CD4-positive, alpha-beta memory T cell (primary cell): ENCODE results near the gene METTL27. TPM values are rescaled to one million over a fixed set of nuclear protein-coding genes. Genes with fewer than 3 reads are reported as not detected.
"Not testable (repeated sequence)": the region's sequence is repeated elsewhere in the genome, so short reads cannot be mapped to it uniquely, and the experiment has no call there.

Source experiments
- CTCF ChIA-PET: fragments of 350-600 bp; sonication (Branson Sonifier 250); formaldehyde crosslinking; loops from one replicate; lab custom pipeline; 2021; ENCODE audit warnings: inconsistent platforms; ENCODE audit not compliant: partially characterized antibody; lab: Charles Lee
- POLR2A ChIA-PET: fragments of 350-600 bp; sonication (Branson Sonifier 250); formaldehyde crosslinking; loops from one replicate; lab custom pipeline; 2021; ENCODE audit not compliant: partially characterized antibody; lab: Charles Lee
- DNase-seq, 5 donors: peaks; one replicate each; pipeline versions ENCODE4 v3.0.0 to v3.0.0-alpha.2; 2020 to 2022; ENCODE audit warnings: mixed read lengths in 1 of 5
- H3K27ac ChIP-seq: one replicate; pipeline ENCODE4 v1.7.0; 2013; ENCODE audit warnings: low read depth, low read length
- H3K27me3 ChIP-seq: 2 replicates; pipeline ENCODE4 v1.7.0; 2013; ENCODE audit warnings: mild to moderate bottlenecking, low read length, moderate library complexity; ENCODE audit not compliant: insufficient read depth
- H3K36me3 ChIP-seq: 2 replicates; pipeline ENCODE4 v1.7.0; 2013; ENCODE audit warnings: mild to moderate bottlenecking, low read length, moderate library complexity; ENCODE audit not compliant: insufficient read depth
- H3K4me1 ChIP-seq: 2 replicates; pipeline ENCODE4 v1.7.0; 2013; ENCODE audit warnings: mild to moderate bottlenecking, low read length, moderate library complexity; ENCODE audit not compliant: insufficient read depth
- H3K4me3 ChIP-seq, 2 donors: one replicate each; pipeline ENCODE4 v1.7.0; 2013; ENCODE audit warnings: low read length in 2 of 2, mild to moderate bottlenecking in 1 of 2
- H3K9me3 ChIP-seq, 2 donors: one replicate each; pipeline ENCODE4 v1.7.0; 2013; ENCODE audit warnings: low read length in 2 of 2, control low read depth in 1 of 2; ENCODE audit not compliant: control insufficient read depth in 1 of 2
- H3K27ac Mint-ChIP-seq, 7 donors: one replicate each; pipeline ENCODE4 v1.8.0; 2020 to 2021; ENCODE audit warnings: mixed read lengths in 7 of 7, mild to moderate bottlenecking in 6 of 7, inconsistent platforms in 3 of 7, moderate library complexity in 3 of 7
- H3K27me3 Mint-ChIP-seq, 2 donors: one replicate each; pipeline ENCODE4 v1.8.0; 2020 to 2021; ENCODE audit warnings: mixed read lengths in 2 of 2
- H3K36me3 Mint-ChIP-seq, 2 donors: one replicate each; pipeline ENCODE4 v1.8.0; 2020 to 2021; ENCODE audit warnings: mixed read lengths in 2 of 2, inconsistent platforms in 1 of 2, mild to moderate bottlenecking in 1 of 2
- H3K4me1 Mint-ChIP-seq, 4 donors: one replicate each; pipeline ENCODE4 v1.8.0; 2020 to 2021; ENCODE audit warnings: mixed read lengths in 4 of 4, mild to moderate bottlenecking in 1 of 4
- H3K4me3 Mint-ChIP-seq, 8 donors: one replicate each; pipeline ENCODE4 v1.8.0; 2020 to 2021; ENCODE audit warnings: mixed read lengths in 8 of 8, mild to moderate bottlenecking in 7 of 8, moderate library complexity in 6 of 8, inconsistent platforms in 3 of 8
- H3K9me3 Mint-ChIP-seq, 8 donors: one replicate each; pipeline ENCODE4 v1.8.0; 2020 to 2021; ENCODE audit warnings: mixed read lengths in 8 of 8, mild to moderate bottlenecking in 5 of 8, inconsistent platforms in 3 of 8, moderate library complexity in 1 of 8
- intact Hi-C: fragments of 100-400 bp; cut with micrococcal nuclease; formaldehyde crosslinking; loops from one replicate; pipeline ENCODE4 v1.15.1; 2023
- polyA plus RNA-seq, 2 donors: library from polyadenylated mRNA; unstranded; fragments of 300-500 nt; fragmentation: Illumina TruSeq; gene quantifications; one replicate each; pipeline ENCODE4 v1.2.3, GENCODE V29; 2021
- total RNA-seq, 2 experiments: library from RNA; stranded (reverse); gene quantifications; one replicate each; pipeline ENCODE4 v1.2.3, GENCODE V29; 2021

The METTL27 gene
- total and polyA plus RNA-seq, 4 experiments from 2014 or later = 0.49 to 7.6 (median 6.1) TPM; not detected in 1

DNA sequence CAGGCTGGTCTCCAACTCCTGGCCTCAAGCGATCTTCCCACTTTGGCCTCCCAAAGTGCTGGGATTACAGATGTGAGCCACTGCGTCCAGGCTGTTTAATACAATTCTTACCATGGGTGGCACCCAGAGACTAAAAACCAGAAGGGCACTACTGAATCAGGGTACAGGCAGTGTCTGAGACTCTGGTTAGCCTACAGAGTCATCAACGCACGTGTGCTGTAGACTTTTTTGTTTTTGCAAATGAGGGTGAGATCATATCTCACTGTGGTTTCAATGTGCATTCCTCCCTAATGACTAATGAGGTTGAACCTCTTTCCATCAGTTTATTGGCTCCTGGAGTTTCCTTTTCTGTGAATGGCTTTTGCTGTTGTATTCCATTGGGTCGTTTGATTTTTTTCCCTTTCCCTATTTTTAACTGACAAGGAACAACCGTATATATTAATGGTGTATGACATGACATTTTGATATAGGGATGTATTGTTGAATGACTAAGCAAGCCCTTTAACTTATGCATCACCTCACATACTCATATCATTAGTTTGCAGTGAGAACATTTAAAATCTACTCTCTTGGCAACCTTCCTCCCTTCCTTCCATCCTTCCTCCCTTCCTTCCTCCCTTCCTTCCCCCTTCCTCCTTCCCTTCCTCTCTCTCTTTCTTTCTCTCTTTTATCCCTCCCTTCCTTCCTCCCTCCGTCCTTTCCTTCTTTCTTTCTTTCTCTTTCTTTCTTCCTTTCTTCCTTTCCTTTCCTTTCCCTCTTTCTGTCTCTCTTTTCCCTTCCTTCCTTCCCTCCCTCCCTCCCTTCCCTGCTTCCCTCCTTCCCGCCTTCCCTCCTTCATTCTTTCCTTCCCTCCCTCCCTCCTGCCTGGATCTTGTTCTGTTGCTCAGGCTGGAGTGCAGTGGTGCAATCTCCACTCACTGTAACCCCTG lies 9.4 kb upstream of the METTL27 start:
- H3K27ac Mint-ChIP-seq = peak overlapping the region in 6 of 7 donors; percentile 7 to 65 (median 61)
- H3K27me3 Mint-ChIP-seq = peaks cover 3 to 9% of the 10 kb centered on the region in 2 donors
- ChIA-PET POLR2A (interaction anchor here (0.6 to 1.5 kb wide), 4 partner anchors 9 to 36 kb away, joined by 3 to 7 read pairs (median 4); partner anchors contain the start of gene METTL27), CTCF (interaction anchor here (0.8 to 1.9 kb wide), 4 partner anchors 30 to 41 kb away, joined by 3 to 7 read pairs (median 4); no protein-coding TSS in a partner anchor)
- H3K27me3 ChIP-seq = no peaks in the 10 kb centered on the region
- H3K4me3 Mint-ChIP-seq = peak overlapping the region in 2 of 8 donors; percentile 12 to 53
- H3K9me3 ChIP-seq = no peaks in the 10 kb centered on the region
- no peak overlapping the region for H3K4me3 ChIP-seq
- no peak overlapping the region for H3K27ac ChIP-seq
- H3K4me1 Mint-ChIP-seq = peaks cover 6 to 17% (median 11%) of the 10 kb centered on the region in 4 donors
- H3K36me3 ChIP-seq = no peaks in the 10 kb centered on the region
- peak in 4 of 5 donors; percentile 15 to 53 (median 24) for DNase-seq
- peaks cover 17% of the 10 kb centered on the region for H3K4me1 ChIP-seq
- no peaks in the 10 kb centered on the region for H3K36me3 Mint-ChIP-seq
- H3K9me3 Mint-ChIP-seq = peaks cover 0 to 1% (median 0%) of the 10 kb centered on the region in 8 donors
- intact Hi-C loops = loop anchor here (1.0 kb wide), 1 partner anchor 40 kb away; no protein-coding TSS in a partner anchor

DNA sequence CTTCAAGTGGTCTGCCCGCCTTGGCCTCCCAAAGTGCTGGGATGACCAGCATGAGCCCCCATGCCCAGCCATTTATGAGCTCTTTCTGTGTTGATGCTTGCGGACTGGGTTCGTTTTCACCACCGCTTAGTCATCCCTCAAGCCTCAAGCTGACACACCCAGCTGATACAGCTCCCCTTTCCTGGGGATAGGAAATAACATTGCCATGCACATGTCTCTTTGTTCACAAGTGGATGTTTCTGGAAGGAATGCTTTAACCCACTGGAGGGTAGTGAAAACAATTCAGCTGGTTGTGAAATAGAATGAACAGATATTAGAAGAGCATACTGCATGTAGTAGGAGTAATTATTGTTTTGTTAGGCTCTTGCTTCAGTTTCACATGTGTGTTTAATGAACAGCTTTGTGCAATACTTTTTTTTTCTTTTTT lies 8.5 kb upstream of the METTL27 start:
- intact Hi-C loops = loop anchor here (1.0 kb wide), 1 partner anchor 39 kb away; no protein-coding TSS in a partner anchor
- H3K27ac Mint-ChIP-seq = peak overlapping the region in 3 of 7 donors; percentile 7 to 63 (median 45)
- Histone ChIP-seq H3K27ac (no peak overlapping the region), H3K4me1 (peaks cover 15% of the 10 kb centered on the region), H3K4me3 (no peak overlapping the region), H3K27me3 (no peaks in the 10 kb centered on the region), H3K36me3 (no peaks in the 10 kb centered on the region), H3K9me3 (no peaks in the 10 kb centered on the region)
- POLR2A ChIA-PET = interaction anchor here (0.6 to 1.5 kb wide), 5 partner anchors 9 to 35 kb away, joined by 3 to 7 read pairs (median 3); partner anchors contain the start of gene METTL27
- peaks cover 5% of the 10 kb centered on the region in 2 donors for H3K27me3 Mint-ChIP-seq
- CTCF ChIA-PET = interaction anchor here (0.8 to 1.9 kb wide), 4 partner anchors 27 to 40 kb away, joined by 3 to 7 read pairs (median 4); no protein-coding TSS in a partner anchor
- H3K9me3 Mint-ChIP-seq = peaks cover 0 to 1% (median 0%) of the 10 kb centered on the region in 8 donors
- no peak for DNase-seq
- H3K36me3 Mint-ChIP-seq = no peaks in the 10 kb centered on the region
- H3K4me3 Mint-ChIP-seq = peak overlapping the region in 2 of 8 donors; percentile 13 to 20
- H3K4me1 Mint-ChIP-seq = peaks cover 5 to 17% (median 9%) of the 10 kb centered on the region in 4 donors

DNA sequence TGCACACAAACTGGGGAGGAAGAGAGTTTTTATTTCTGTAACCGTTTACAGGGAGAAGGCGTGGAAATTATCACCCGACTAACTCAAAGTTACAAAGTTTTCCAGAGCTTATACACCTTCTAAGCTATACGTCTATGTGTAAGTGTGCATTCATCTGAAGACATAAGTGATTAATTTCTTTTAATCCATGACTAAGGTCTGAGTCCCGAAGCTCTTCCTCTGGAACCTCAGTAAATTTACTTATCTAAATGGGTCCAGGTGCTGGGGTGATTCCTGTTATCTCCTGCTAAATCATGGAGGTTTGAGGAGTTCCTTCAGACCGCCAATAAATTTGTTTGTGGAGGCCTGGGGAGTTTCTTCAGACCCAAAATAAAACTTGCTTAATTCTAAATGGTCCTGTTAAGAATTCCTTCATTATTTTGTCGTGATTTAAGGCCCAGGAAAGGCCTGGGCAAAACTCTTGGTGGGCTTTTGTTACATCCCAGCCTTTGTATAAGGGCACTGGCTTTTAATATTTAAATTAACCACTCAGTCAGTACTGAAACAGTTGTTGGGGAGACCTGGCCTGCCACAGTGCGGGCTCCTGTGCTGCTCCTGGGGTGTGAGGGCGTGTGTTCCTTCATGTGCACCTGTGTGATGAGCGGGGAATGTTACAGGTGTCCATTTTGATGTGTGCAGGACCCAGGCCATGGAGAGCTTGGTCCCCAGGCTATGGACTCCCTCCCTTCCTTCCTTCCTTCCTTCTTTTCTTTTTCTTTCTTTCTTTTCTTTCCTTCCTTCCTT lies 5.8 kb upstream of the METTL27 start:
- H3K4me1 ChIP-seq = peaks cover 9% of the 10 kb centered on the region
- no peaks in the 10 kb centered on the region for H3K27me3 ChIP-seq
- no peak overlapping the region for H3K4me3 Mint-ChIP-seq
- no peak overlapping the region for H3K27ac ChIP-seq
- H3K9me3 ChIP-seq = no peaks in the 10 kb centered on the region
- H3K27me3 Mint-ChIP-seq = peaks cover 0 to 2% of the 10 kb centered on the region in 2 donors
- H3K4me3 ChIP-seq = no peak overlapping the region
- CTCF ChIA-PET = no interaction called here
- no peaks in the 10 kb centered on the region for H3K36me3 ChIP-seq
- peaks cover 4 to 24% (median 11%) of the 10 kb centered on the region in 4 donors for H3K4me1 Mint-ChIP-seq
- no peak for DNase-seq
- POLR2A ChIA-PET = no interaction called here
- H3K27ac Mint-ChIP-seq = no peak overlapping the region
- intact Hi-C loops = no loop called here
- H3K9me3 Mint-ChIP-seq = no peaks in the 10 kb centered on the region
- no peaks in the 10 kb centered on the region for H3K36me3 Mint-ChIP-seq

DNA sequence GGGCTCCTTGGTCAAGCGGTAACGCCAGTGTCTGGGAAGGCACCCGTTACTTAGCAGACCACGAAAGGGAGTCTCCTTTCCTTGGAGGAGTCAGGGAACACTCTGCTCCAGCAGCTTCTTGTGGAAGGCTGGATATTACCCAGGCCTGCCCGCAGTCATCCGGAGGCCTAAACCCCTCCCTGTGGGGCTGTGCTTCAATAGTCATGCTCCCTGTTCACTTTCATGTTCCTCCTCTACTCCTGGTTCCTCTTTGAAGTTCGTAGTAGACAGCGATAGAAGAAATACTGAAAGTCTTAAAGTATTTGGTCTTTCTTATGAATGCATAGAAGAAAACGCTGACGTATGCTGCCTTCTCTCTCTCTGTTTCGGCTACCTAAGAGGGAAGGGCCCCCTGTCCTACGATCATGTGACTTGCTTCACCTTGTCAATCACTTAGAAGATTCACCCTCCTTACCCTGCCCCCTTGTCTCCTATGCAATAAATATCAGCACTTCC lies 3.4 kb upstream of the METTL27 start:
- DNase-seq, H3K4me3 Mint-ChIP-seq, H3K4me3 ChIP-seq, H3K27me3 Mint-ChIP-seq, H3K9me3 Mint-ChIP-seq, H3K36me3 Mint-ChIP-seq, H3K27me3 ChIP-seq, H3K4me1 ChIP-seq, H3K36me3 ChIP-seq, H3K27ac ChIP-seq, H3K9me3 ChIP-seq, H3K27ac Mint-ChIP-seq, intact Hi-C loops, POLR2A ChIA-PET: not testable (repeated sequence)
- peaks cover 0 to 18% (median 9%) of the 10 kb centered on the region in 4 donors for H3K4me1 Mint-ChIP-seq
- CTCF ChIA-PET = interaction anchor here (1.1 kb wide), 1 partner anchor 9 kb away, joined by 6 read pairs; no protein-coding TSS in a partner anchor

DNA sequence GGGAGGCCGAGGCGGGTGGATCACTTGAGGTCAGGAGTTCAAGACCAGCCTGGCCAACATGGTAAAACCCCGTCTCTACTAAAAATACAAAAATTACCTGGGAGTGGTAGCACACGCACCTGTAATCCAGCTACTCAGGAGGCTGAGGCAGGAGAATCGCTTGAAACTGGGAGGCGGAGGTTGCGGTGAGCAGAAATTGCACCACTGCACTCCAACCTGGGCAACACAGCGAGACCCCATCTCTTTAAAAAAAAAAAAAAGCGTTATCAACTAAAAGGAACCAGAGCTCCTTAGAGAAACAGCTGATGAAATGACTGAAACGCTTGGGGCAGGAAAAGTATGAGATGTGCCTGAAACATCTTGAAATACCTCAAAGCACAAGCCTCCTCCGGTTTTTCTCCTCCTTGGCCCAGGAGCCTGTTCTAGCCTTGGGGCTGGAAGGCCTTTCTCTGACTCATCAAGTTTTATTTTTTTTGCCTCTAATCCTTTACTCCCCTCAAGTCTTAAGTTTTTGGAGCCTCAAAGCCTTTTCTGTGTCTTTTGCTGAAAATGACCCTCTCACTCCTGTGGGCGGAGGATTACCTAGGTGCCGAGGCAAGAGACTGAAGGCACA lies 2.6 kb upstream of the METTL27 start:
- Mint-ChIP-seq H3K4me3 (peak overlapping the region in 1 of 8 donors; percentile 74), H3K27me3 (peaks cover 0 to 2% of the 10 kb centered on the region in 2 donors)

DNA sequence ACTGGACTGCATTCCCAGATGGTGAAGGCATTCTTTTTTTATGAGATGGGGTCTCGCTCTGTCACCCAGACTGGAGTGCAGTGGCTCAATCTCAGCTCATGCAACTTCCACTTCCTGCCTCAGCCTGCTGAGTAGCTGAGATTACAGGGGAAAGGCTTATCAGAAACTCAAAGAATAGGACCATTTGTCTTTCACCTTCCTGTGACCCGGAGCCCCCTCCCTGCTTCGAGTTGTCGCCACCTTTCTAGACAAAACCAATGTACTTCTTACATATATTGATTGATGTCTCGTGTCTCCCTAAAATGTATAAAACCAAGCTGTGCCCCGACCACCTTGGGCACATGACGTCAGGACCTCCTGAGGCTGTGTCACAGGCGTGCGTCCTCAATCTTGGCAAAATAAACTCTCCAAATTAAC lies 1.8 kb upstream of the METTL27 start:
- H3K9me3 Mint-ChIP-seq = peaks cover 0 to 1% (median 0%) of the 10 kb centered on the region in 8 donors
- Histone ChIP-seq H3K27me3 (no peaks in the 10 kb centered on the region), H3K9me3 (no peaks in the 10 kb centered on the region), H3K4me3 (no peak overlapping the region), H3K27ac (no peak overlapping the region), H3K4me1 (peaks cover 6% of the 10 kb centered on the region), H3K36me3 (no peaks in the 10 kb centered on the region)
- ChIA-PET CTCF (interaction anchor here (2.4 kb wide), 1 partner anchor 11 kb away, joined by 35 read pairs; no protein-coding TSS in a partner anchor), POLR2A (no interaction called here)
- H3K4me1 Mint-ChIP-seq = peaks cover 0 to 16% (median 8%) of the 10 kb centered on the region in 4 donors
- peak overlapping the region in 1 of 7 donors; percentile 48 for H3K27ac Mint-ChIP-seq
- H3K27me3 Mint-ChIP-seq = peaks cover 0 to 2% of the 10 kb centered on the region in 2 donors
- peak overlapping the region; percentile 1 to 74 (median 43) for H3K4me3 Mint-ChIP-seq
- H3K36me3 Mint-ChIP-seq = no peaks in the 10 kb centered on the region
- intact Hi-C loops = no loop called here
- no peak for DNase-seq

More for the DNA sequence above, 2.6 kb upstream of the METTL27 start:
- ChIA-PET POLR2A (no interaction called here), CTCF (interaction anchor here (0.6 to 1.1 kb wide), 2 partner anchors 10 to 29 kb away, joined by 3 to 6 read pairs; no protein-coding TSS in a partner anchor)
- DNase-seq = no peak
- Mint-ChIP-seq H3K36me3 (no peaks in the 10 kb centered on the region), H3K27ac (peak overlapping the region in 1 of 7 donors; percentile 43), H3K4me1 (peaks cover 0 to 16% (median 8%) of the 10 kb centered on the region in 4 donors), H3K9me3 (no peaks in the 10 kb centered on the region)
- no peaks in the 10 kb centered on the region for H3K27me3 ChIP-seq
- no peaks in the 10 kb centered on the region for H3K9me3 ChIP-seq
- H3K4me3 ChIP-seq = no peak overlapping the region
- H3K36me3 ChIP-seq = no peaks in the 10 kb centered on the region
- H3K4me1 ChIP-seq = peaks cover 6% of the 10 kb centered on the region
- no peak overlapping the region for H3K27ac ChIP-seq
- intact Hi-C loops = no loop called here
